Tibial nerve (tissue), 4 donors: Measurements from ENCODE around the gene RXRG. TPM values are rescaled to one million over a fixed set of nuclear protein-coding genes. Genes with fewer than 3 reads are reported as not detected.
A peak's percentile ranks its signal among the peaks of the same experiment; 100 is the strongest.

ENCODE experiments used
- DNase-seq, 2 donors: peaks; one replicate each; pipeline ENCODE4 v3.0.0-alpha.2; 2019; ENCODE audit warnings: low spot score in 2 of 2
- H3K27ac ChIP-seq, 4 donors: fragments of 200-600 bp; sonication (generic) in 3 of 4; one replicate each; pipeline ENCODE4 v1.5.1; 2017 to 2019; ENCODE audit warnings: mild to moderate bottlenecking in 1 of 4
- H3K27me3 ChIP-seq, 2 donors: fragments of 200-600 bp; sonication (generic) in 1 of 2; one replicate each; pipeline versions ENCODE4 v1.5.1 to v1.6.0; 2017 to 2019
- H3K36me3 ChIP-seq, 3 donors: fragments of 200-600 bp; sonication (generic); one replicate each; pipeline ENCODE4 v1.5.1; 2018 to 2019
- H3K4me1 ChIP-seq, 4 donors: fragments of 200-600 bp; sonication (generic) in 3 of 4; one replicate each; pipeline ENCODE4 v1.5.1; 2017 to 2019
- H3K4me3 ChIP-seq, 4 donors: fragments of 200-600 bp; sonication (generic) in 3 of 4; one replicate each; pipeline ENCODE4 v1.5.1; 2017 to 2019; ENCODE audit warnings: mild to moderate bottlenecking in 1 of 4, moderate library complexity in 1 of 4
- H3K9me3 ChIP-seq, 4 donors: fragments of 200-600 bp; sonication (generic) in 3 of 4; one replicate each; pipeline ENCODE4 v1.5.1; 2017 to 2019
- CTCF ChIP-seq, 5 experiments: fragments of 200-600 bp in 3 of 5; fragments of 450-650 bp in 2 of 5; sonication (generic) in 3 of 5; IDR thresholded peaks; one replicate each; pipeline ENCODE4 v1.5.1; 2016 to 2019; ENCODE audit warnings: antibody characterized with exemption in 5 of 5, mild to moderate bottlenecking in 3 of 5, moderate library complexity in 2 of 5
- EP300 ChIP-seq, 2 donors: sonication (generic); formaldehyde crosslinking; IDR thresholded peaks; one replicate each; pipeline ENCODE4 v1.6.1; 2017; ENCODE audit warnings: antibody characterized with exemption in 2 of 2, mild to moderate bottlenecking in 1 of 2
- POLR2A ChIP-seq, 2 donors: fragments of 450-650 bp; IDR thresholded peaks; one replicate each; pipeline ENCODE4 v1.6.1; 2017; ENCODE audit warnings: antibody characterized with exemption in 2 of 2, mild to moderate bottlenecking in 2 of 2, moderate library complexity in 2 of 2
- WGBS, 2 donors: methylation state at CpG; one replicate each; pipeline ENCODE4 v1.1.5; 2018; 5-methylcytosine and 5-hydroxymethylcytosine counted together
- total RNA-seq, 4 donors: library from RNA; depleted of rRNA; stranded (reverse); fragments of >200 nt; gene quantifications; one replicate each; pipeline ENCODE4 v1.1.0, GENCODE V29; 2016

The RXRG gene
- total RNA-seq, 4 donors from 2014 or later = 3.3 to 13.8 (median 7.3) TPM

DNA sequence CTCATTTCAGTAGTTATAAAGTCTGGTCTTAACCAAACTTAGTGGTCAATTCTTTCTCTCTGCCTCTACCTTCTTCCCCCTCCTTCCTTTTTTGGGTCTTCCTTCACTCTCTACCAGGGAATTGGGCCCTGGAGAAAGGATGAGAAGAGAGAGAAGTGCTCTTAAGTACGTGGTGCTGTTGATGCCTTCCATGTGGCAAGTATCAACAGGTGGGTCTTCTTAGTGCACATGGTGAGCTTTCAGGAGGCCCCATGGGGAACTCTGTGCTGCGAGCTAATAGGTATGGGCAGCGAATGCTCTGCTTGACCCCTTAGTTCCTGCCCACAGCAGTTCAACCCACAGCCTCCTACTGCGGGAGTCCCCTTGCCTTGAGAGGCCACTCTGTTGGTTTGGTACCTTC lies 49.0 kb downstream of the RXRG start:
- no peak overlapping the region for H3K4me3 ChIP-seq
- no peak overlapping the region for H3K27ac ChIP-seq
- TF ChIP-seq POLR2A (IDR thresholded peaks at IDR 0.05) (no peak), EP300 (IDR thresholded peaks at IDR 0.05) (no peak), CTCF (IDR thresholded peaks at IDR 0.05) (no peak)
- DNase-seq = no peak
- 95% methylated on average over 4 of the region's 4 CpGs for WGBS, 2 donors
- H3K36me3 ChIP-seq = no peaks in the 10 kb centered on the region
- no peaks in the 10 kb centered on the region for H3K9me3 ChIP-seq
- peaks cover 0 to 25% (median 8%) of the 10 kb centered on the region in 4 donors for H3K4me1 ChIP-seq
- H3K27me3 ChIP-seq = no peaks in the 10 kb centered on the region

DNA sequence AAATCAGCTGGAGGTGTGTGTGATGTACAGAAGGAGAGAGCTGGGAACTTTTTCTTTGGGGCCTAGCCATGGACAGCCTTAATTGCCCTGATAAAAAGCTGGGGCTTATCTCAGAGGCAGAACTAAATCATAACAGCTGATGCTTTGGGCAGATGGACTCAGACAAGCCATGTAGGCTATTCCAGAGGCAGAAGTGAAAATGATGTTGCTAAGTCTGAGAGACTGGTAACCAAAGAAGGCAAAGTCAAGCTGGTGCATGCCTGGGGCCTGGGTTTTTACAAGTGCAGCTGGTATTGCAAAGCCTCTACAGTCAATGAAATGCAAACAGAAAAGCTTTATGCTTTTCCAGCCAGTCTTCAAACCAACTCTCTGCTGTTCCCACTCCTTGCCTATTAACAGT lies 49.4 kb downstream of the RXRG start:
- TF ChIP-seq EP300 (IDR thresholded peaks at IDR 0.05) = no peak
- no peak for TF ChIP-seq POLR2A (IDR thresholded peaks at IDR 0.05)
- TF ChIP-seq CTCF (IDR thresholded peaks at IDR 0.05) = no peak
- Histone ChIP-seq H3K27me3 (peaks cover 0 to 3% of the 10 kb centered on the region in 2 donors), H3K9me3 (no peaks in the 10 kb centered on the region), H3K4me3 (no peak overlapping the region), H3K4me1 (peaks cover 0 to 25% (median 8%) of the 10 kb centered on the region in 4 donors), H3K27ac (no peak overlapping the region), H3K36me3 (no peaks in the 10 kb centered on the region)
- DNase-seq = no peak

DNA sequence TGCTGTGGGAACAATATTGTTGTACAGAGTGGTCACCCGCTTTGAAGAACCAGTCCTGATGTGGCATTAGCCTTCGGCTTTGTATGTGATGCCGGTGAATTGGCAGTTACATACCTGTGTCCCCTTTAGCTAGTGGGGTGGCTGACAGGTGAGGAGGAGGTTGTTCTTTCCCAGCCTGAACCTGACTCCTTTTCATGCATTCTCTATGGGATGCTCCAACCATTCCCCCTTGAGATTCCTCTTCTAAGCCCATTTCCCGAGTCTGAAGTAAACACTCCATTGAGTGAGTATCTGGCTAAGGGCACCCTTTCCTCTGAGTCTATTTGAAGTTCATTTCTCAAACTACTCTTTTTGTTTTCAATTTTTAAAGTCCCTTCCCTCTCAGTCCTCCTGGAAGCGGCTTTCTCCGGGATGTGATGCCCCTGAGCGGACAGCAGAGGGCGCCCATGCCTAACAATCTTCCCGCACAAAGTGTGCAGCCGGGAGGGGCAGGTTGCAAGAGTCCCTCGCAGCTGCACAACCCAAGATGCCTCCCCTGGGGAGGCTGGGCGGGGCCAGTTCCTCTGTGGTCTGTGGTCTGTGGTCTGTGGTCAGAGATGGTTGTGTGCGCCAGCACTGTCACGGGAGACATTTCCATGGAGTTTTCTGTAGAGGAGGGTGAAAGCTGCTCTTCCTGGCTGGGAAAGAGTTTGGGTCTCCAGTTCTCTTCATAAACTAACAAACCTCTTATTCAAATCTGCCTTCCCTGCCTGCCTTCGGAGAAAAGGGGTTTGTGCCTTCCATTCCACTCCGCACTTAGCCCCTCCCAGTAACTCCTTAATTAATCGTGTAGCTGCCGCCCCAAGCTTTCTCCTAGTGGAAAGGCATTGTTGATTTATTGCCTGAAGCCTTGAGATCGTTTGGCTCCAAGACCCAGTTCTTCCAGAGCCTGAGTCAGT lies 52.0 kb downstream of the RXRG start:
- no peaks in the 10 kb centered on the region for H3K9me3 ChIP-seq
- peak overlapping the region in 3 of 4 donors; percentile 14 to 43 (median 15) for H3K4me3 ChIP-seq
- WGBS, 2 donors = 14 to 17% methylated on average over 19 of the region's 19 CpGs
- peaks cover 0 to 21% (median 8%) of the 10 kb centered on the region in 4 donors for H3K4me1 ChIP-seq
- peak overlapping the region in 3 of 4 donors; percentile 10 to 70 (median 69) for H3K27ac ChIP-seq
- no peaks in the 10 kb centered on the region for H3K36me3 ChIP-seq
- TF ChIP-seq EP300 (IDR thresholded peaks at IDR 0.05) (peak in 1 of 2 donors; percentile 76), POLR2A (IDR thresholded peaks at IDR 0.05) (no peak), CTCF (IDR thresholded peaks at IDR 0.05) (peak; percentile 95 to 96 (median 96))
- H3K27me3 ChIP-seq = peaks cover 0 to 11% of the 10 kb centered on the region in 2 donors
- peak; percentile 83 to 93 for DNase-seq

- H3K27me3 ChIP-seq = peaks cover 0 to 11% of the 10 kb centered on the region in 2 donors
- no peak overlapping the region for H3K27ac ChIP-seq
- no peaks in the 10 kb centered on the region for H3K9me3 ChIP-seq
- WGBS, 2 donors = 86 to 91% methylated on average over 2 of the region's 2 CpGs
- no peak for TF ChIP-seq EP300 (IDR thresholded peaks at IDR 0.05)
- TF ChIP-seq POLR2A (IDR thresholded peaks at IDR 0.05) = no peak
- TF ChIP-seq CTCF (IDR thresholded peaks at IDR 0.05) = no peak
- DNase-seq = no peak
- no peaks in the 10 kb centered on the region for H3K36me3 ChIP-seq
- peaks cover 0 to 15% (median 7%) of the 10 kb centered on the region in 4 donors for H3K4me1 ChIP-seq
- no peak overlapping the region for H3K4me3 ChIP-seq
Measured at GRCh38 chr1:165389609-165390008, 55.3 kb downstream of the RXRG start.

DNA sequence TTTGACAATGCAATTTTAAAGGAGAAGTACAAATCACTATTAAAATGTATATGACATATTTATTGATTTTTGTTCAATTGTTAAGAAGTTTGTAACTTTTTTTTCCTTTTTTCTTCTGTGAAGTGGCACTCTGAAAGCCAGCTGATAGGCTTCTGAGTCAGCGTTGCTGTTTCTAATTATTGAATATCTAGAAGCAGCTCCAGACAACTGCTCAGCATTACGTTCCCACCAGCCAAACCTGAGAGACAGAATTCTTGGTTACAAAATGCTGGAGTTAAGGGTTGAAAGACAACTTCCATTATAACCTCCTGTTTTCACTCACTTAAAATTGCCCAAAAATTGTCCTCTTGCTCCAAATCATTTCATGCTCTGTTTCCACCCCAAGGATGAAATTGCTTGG lies 57.0 kb downstream of the RXRG start:
- DNase-seq = no peak
- Histone ChIP-seq H3K27ac (no peak overlapping the region), H3K27me3 (peaks cover 0 to 11% of the 10 kb centered on the region in 2 donors), H3K4me1 (peaks cover 0 to 15% (median 0%) of the 10 kb centered on the region in 4 donors), H3K4me3 (no peak overlapping the region), H3K36me3 (no peaks in the 10 kb centered on the region), H3K9me3 (no peaks in the 10 kb centered on the region)
- TF ChIP-seq EP300 (IDR thresholded peaks at IDR 0.05) = no peak
- TF ChIP-seq POLR2A (IDR thresholded peaks at IDR 0.05) = no peak
- TF ChIP-seq CTCF (IDR thresholded peaks at IDR 0.05) = no peak
- 59 to 62% methylated on average over 2 of the region's 2 CpGs for WGBS, 2 donors
